ENCODE data around the gene ACAD8.

Gene ACAD8

GRCh38 chr11:134264966-134265764, 11.8 kb downstream of the ACAD8 start:
- CTCF ChIA-PET: no interaction called here
- no peak for DNase-seq (ENCODE audit: extremely low spot score)
- no peak for TF ChIP-seq NFRKB (IDR thresholded peaks at IDR 0.05)
- no peak for TF ChIP-seq SUZ12 (IDR thresholded peaks at IDR 0.05)
- no peak for TF ChIP-seq ZNF384 (IDR thresholded peaks at IDR 0.05)
- TF ChIP-seq SP1 (IDR thresholded peaks at IDR 0.05): no peak
- no peak for TF ChIP-seq FOXK2 (IDR thresholded peaks at IDR 0.05)
- TF ChIP-seq FOXM1 (IDR thresholded peaks at IDR 0.05; ENCODE audit: borderline replicate concordance): no peak
- no peak for TF ChIP-seq LEF1 (IDR thresholded peaks at IDR 0.05; ENCODE audit: borderline replicate concordance)
- POLR2A ChIA-PET: interaction anchor here (1.8 kb wide), 1 partner anchor 11 kb away, joined by 4 read pairs; the partner anchor contains the start of gene GLB1L3

- no peak for TF ChIP-seq BHLHE40 (IDR thresholded peaks at IDR 0.05; ENCODE audit: borderline replicate concordance)
- DNase-seq (ENCODE audit: extremely low spot score): no peak
- POLR2A ChIA-PET: no interaction called here
- CTCF ChIA-PET: interaction anchor here (1.6 kb wide), 1 partner anchor 9 kb away, joined by 5 read pairs; the partner anchor contains the start of gene GLB1L3
Measured at GRCh38 chr11:134266440-134266839, 13.1 kb downstream of the ACAD8 start.

- TF ChIP-seq CTBP1 (IDR thresholded peaks at IDR 0.05; ENCODE audit: borderline replicate concordance): no peak
- no peak for TF ChIP-seq L3MBTL2 (conservative IDR thresholded peaks at IDR 0.05)
- TF ChIP-seq NFRKB (IDR thresholded peaks at IDR 0.05): no peak
- no peak for TF ChIP-seq BHLHE40 (IDR thresholded peaks at IDR 0.05; ENCODE audit: borderline replicate concordance)
- no peak for TF ChIP-seq LEF1 (IDR thresholded peaks at IDR 0.05; ENCODE audit: borderline replicate concordance)
- TF ChIP-seq SP1 (IDR thresholded peaks at IDR 0.05): no peak
- CTCF ChIA-PET: interaction anchor here (1.6 kb wide), 1 partner anchor 9 kb away, joined by 5 read pairs; the partner anchor contains the start of gene GLB1L3
- DNase-seq (ENCODE audit: extremely low spot score): no peak
Measured at GRCh38 chr11:134266841-134267251, 13.5 kb downstream of the ACAD8 start.

GRCh38 chr11:134267461-134267860, 14.1 kb downstream of the ACAD8 start:
- CTCF ChIA-PET: interaction anchor here (1.6 kb wide), 1 partner anchor 8 kb away, joined by 5 read pairs; the partner anchor contains the start of gene GLB1L3
- DNase-seq (ENCODE audit: extremely low spot score): no peak
- POLR2A ChIA-PET: interaction anchor here (1.5 kb wide), 1 partner anchor 11 kb away, joined by 3 read pairs; no protein-coding TSS in a partner anchor
- TF ChIP-seq FOXM1 (IDR thresholded peaks at IDR 0.05; ENCODE audit: borderline replicate concordance): no peak
- no peak for TF ChIP-seq SUZ12 (IDR thresholded peaks at IDR 0.05)
- no peak for TF ChIP-seq FOXK2 (IDR thresholded peaks at IDR 0.05)
- TF ChIP-seq L3MBTL2 (conservative IDR thresholded peaks at IDR 0.05): no peak
- TF ChIP-seq FOXA1 (IDR thresholded peaks at IDR 0.05): no peak
- no peak for TF ChIP-seq TARDBP (IDR thresholded peaks at IDR 0.05)
- TF ChIP-seq HDGF (IDR thresholded peaks at IDR 0.05; ENCODE audit: borderline replicate concordance): no peak
- TF ChIP-seq ARNT (IDR thresholded peaks at IDR 0.05): no peak
- no peak for TF ChIP-seq LEF1 (IDR thresholded peaks at IDR 0.05; ENCODE audit: borderline replicate concordance)
- no peak for TF ChIP-seq SP1 (IDR thresholded peaks at IDR 0.05)
- no peak for TF ChIP-seq ELF4 (IDR thresholded peaks at IDR 0.05)
- TF ChIP-seq CTBP1 (IDR thresholded peaks at IDR 0.05; ENCODE audit: borderline replicate concordance): no peak
- no peak for TF ChIP-seq ZNF384 (IDR thresholded peaks at IDR 0.05)

More at GRCh38 chr11:134266841-134267251, 13.5 kb downstream of the ACAD8 start:
- POLR2A ChIA-PET: no interaction called here

GRCh38 chr11:134267966-134268365, 14.6 kb downstream of the ACAD8 start:
- CTCF ChIA-PET: no interaction called here
- no peak for DNase-seq (ENCODE audit: extremely low spot score)
- TF ChIP-seq NFRKB (IDR thresholded peaks at IDR 0.05): no peak
- TF ChIP-seq FOXK2 (IDR thresholded peaks at IDR 0.05): no peak
- TF ChIP-seq LEF1 (IDR thresholded peaks at IDR 0.05; ENCODE audit: borderline replicate concordance): no peak
- no peak for TF ChIP-seq PKNOX1 (IDR thresholded peaks at IDR 0.05)
- TF ChIP-seq ARNT (IDR thresholded peaks at IDR 0.05): no peak
- TF ChIP-seq CTBP1 (IDR thresholded peaks at IDR 0.05; ENCODE audit: borderline replicate concordance): no peak
- no peak for TF ChIP-seq ELF4 (IDR thresholded peaks at IDR 0.05)
- TF ChIP-seq TARDBP (IDR thresholded peaks at IDR 0.05): no peak
- TF ChIP-seq SUZ12 (IDR thresholded peaks at IDR 0.05): no peak
- POLR2A ChIA-PET: interaction anchor here (0.6 to 1.5 kb wide), 2 partner anchors 12 to 18 kb away, joined by 3 read pairs; no protein-coding TSS in a partner anchor

GRCh38 chr11:134270250-134270714, 16.9 kb downstream of the ACAD8 start:
- DNase-seq (ENCODE audit: extremely low spot score): peak; percentile 28
- POLR2A ChIA-PET: no interaction called here

GRCh38 chr11:134271978-134272377, 18.6 kb downstream of the ACAD8 start:
- POLR2A ChIA-PET: interaction anchor here (1.5 kb wide), 1 partner anchor 18 kb away, joined by 15 read pairs; the partner anchor contains the start of genes ACAD8 and THYN1
- no peak for DNase-seq (ENCODE audit: extremely low spot score)
- no peak for TF ChIP-seq L3MBTL2 (conservative IDR thresholded peaks at IDR 0.05)
- TF ChIP-seq LEF1 (IDR thresholded peaks at IDR 0.05; ENCODE audit: borderline replicate concordance): no peak
- TF ChIP-seq ELF4 (IDR thresholded peaks at IDR 0.05): no peak
- TF ChIP-seq SP1 (IDR thresholded peaks at IDR 0.05): no peak
- no peak for TF ChIP-seq FOXM1 (IDR thresholded peaks at IDR 0.05; ENCODE audit: borderline replicate concordance)
- TF ChIP-seq HDGF (IDR thresholded peaks at IDR 0.05; ENCODE audit: borderline replicate concordance): no peak
- TF ChIP-seq PKNOX1 (IDR thresholded peaks at IDR 0.05): no peak
- no peak for TF ChIP-seq FOXK2 (IDR thresholded peaks at IDR 0.05)
- no peak for TF ChIP-seq NFRKB (IDR thresholded peaks at IDR 0.05)
- no peak for TF ChIP-seq ARNT (IDR thresholded peaks at IDR 0.05)
- TF ChIP-seq BHLHE40 (IDR thresholded peaks at IDR 0.05; ENCODE audit: borderline replicate concordance): no peak
- no peak for TF ChIP-seq CTBP1 (IDR thresholded peaks at IDR 0.05; ENCODE audit: borderline replicate concordance)
- no peak for TF ChIP-seq TARDBP (IDR thresholded peaks at IDR 0.05)
- TF ChIP-seq FOXA1 (IDR thresholded peaks at IDR 0.05): no peak
- CTCF ChIA-PET: no interaction called here

More at GRCh38 chr11:134270250-134270714, 16.9 kb downstream of the ACAD8 start:
- CTCF ChIA-PET: interaction anchor here (0.7 to 0.8 kb wide), 2 partner anchors 9 to 222 kb away, joined by 3 read pairs; no protein-coding TSS in a partner anchor
- no peak for TF ChIP-seq FOXM1 (IDR thresholded peaks at IDR 0.05; ENCODE audit: borderline replicate concordance)
- no peak for TF ChIP-seq L3MBTL2 (conservative IDR thresholded peaks at IDR 0.05)
- no peak for TF ChIP-seq BHLHE40 (IDR thresholded peaks at IDR 0.05; ENCODE audit: borderline replicate concordance)
- no peak for TF ChIP-seq TARDBP (IDR thresholded peaks at IDR 0.05)
- TF ChIP-seq FOXK2 (IDR thresholded peaks at IDR 0.05): no peak
- no peak for TF ChIP-seq CTBP1 (IDR thresholded peaks at IDR 0.05; ENCODE audit: borderline replicate concordance)
- TF ChIP-seq ARNT (IDR thresholded peaks at IDR 0.05): no peak
- TF ChIP-seq FOXA1 (IDR thresholded peaks at IDR 0.05): no peak
- TF ChIP-seq LEF1 (IDR thresholded peaks at IDR 0.05; ENCODE audit: borderline replicate concordance): no peak
- no peak for TF ChIP-seq ZNF384 (IDR thresholded peaks at IDR 0.05)

Measured in HEK293T (cell line).